Left ventricle myocardium inferior (tissue), 1 donor: ENCODE data around the gene NIT2. TPM values are rescaled to one million over a fixed set of nuclear protein-coding genes. Genes with fewer than 3 reads are reported as not detected.
A peak's percentile ranks its signal among the peaks of the same experiment; 100 is the strongest.

ENCODE experiments used
- DNase-seq: peaks from one replicate; pipeline ENCODE4 v3.0.0-alpha.2; 2020
- H3K27ac ChIP-seq: fragments of 200-600 bp; replicated peaks from 2 replicates; pipeline ENCODE4 v1.8.0; 2021
- H3K27me3 ChIP-seq: fragments of 200-600 bp; 2 replicates; pipeline ENCODE4 v1.8.0; 2021; ENCODE audit warnings: low read depth
- H3K36me3 ChIP-seq: fragments of 200-600 bp; 2 replicates; pipeline ENCODE4 v1.8.0; 2021
- H3K4me1 ChIP-seq: fragments of 200-600 bp; 2 replicates; pipeline ENCODE4 v1.8.0; 2021
- H3K4me3 ChIP-seq: fragments of 200-600 bp; 2 replicates; pipeline ENCODE4 v1.8.0; 2021; ENCODE audit warnings: mild to moderate bottlenecking, moderate library complexity
- H3K9me3 ChIP-seq: fragments of 200-600 bp; replicated peaks from 2 replicates; pipeline ENCODE4 v1.8.0; 2021
- CTCF ChIP-seq: fragments of 200-600 bp; IDR thresholded peaks from 2 replicates; pipeline ENCODE4 v1.8.0; 2021; ENCODE audit warnings: antibody characterized with exemption, mild to moderate bottlenecking, borderline replicate concordance
- intact Hi-C: fragments of 100-400 bp; cut with micrococcal nuclease; formaldehyde crosslinking; loops from one replicate; pipeline ENCODE4 v1.11.0; 2022
- total RNA-seq: library from RNA; stranded (reverse); fragmentation: NEBNext Ultra II Directional; extraction: Animal tissue kit (Norgen Biotek cat#: 25700); gene quantifications from one replicate; pipeline ENCODE4 v1.2.1, GENCODE V29; 2021
- donor health status: DM: no; HTN: yes; CAD: no; lungs with severe emphysema.

NIT2 gene
- total RNA-seq, 1 donor from 2014 or later, result 51.5 TPM

GRCh38 chr3:100402256-100402655 lies 67.7 kb downstream of the NIT2 start:
- DNase-seq, result no peak
- intact Hi-C loops, result no loop called here
- no peak for TF ChIP-seq CTCF
- Histone ChIP-seq H3K4me3 (peak overlapping the region; percentile 99), H3K9me3 (peaks cover 9% of the 10 kb centered on the region), H3K4me1 (peaks cover 59% of the 10 kb centered on the region), H3K27ac (peak overlapping the region; percentile 97), H3K36me3 (peaks cover 7% of the 10 kb centered on the region), H3K27me3 (no peaks in the 10 kb centered on the region)

- H3K36me3 ChIP-seq, result peaks cover 13% of the 10 kb centered on the region
- no peak for TF ChIP-seq CTCF
- peak overlapping the region; percentile 99 for H3K4me3 ChIP-seq
- H3K27me3 ChIP-seq, result no peaks in the 10 kb centered on the region
- intact Hi-C loops, result no loop called here
- peaks cover 16% of the 10 kb centered on the region for H3K9me3 ChIP-seq
- peaks cover 53% of the 10 kb centered on the region for H3K4me1 ChIP-seq
- no peak for DNase-seq
- peak overlapping the region; percentile 97 for H3K27ac ChIP-seq
Observed at GRCh38 chr3:100402891-100403290, 68.3 kb downstream of the NIT2 start.

- Histone ChIP-seq H3K9me3 (peaks cover 21% of the 10 kb centered on the region), H3K27ac (no peak overlapping the region), H3K36me3 (peaks cover 17% of the 10 kb centered on the region), H3K4me1 (peaks cover 46% of the 10 kb centered on the region), H3K4me3 (peak overlapping the region; percentile 99), H3K27me3 (no peaks in the 10 kb centered on the region)
- no peak for DNase-seq
- no peak for TF ChIP-seq CTCF
- intact Hi-C loops, result no loop called here
Observed at GRCh38 chr3:100403362-100404249, 69.0 kb downstream of the NIT2 start.

- DNase-seq, result no peak
- Histone ChIP-seq H3K4me1 (peaks cover 40% of the 10 kb centered on the region), H3K27me3 (no peaks in the 10 kb centered on the region), H3K36me3 (peaks cover 17% of the 10 kb centered on the region), H3K4me3 (no peak overlapping the region), H3K9me3 (peaks cover 21% of the 10 kb centered on the region), H3K27ac (no peak overlapping the region)
- intact Hi-C loops, result no loop called here
- TF ChIP-seq CTCF, result no peak
Observed at GRCh38 chr3:100404250-100404548, 69.6 kb downstream of the NIT2 start.

- Histone ChIP-seq H3K9me3 (peaks cover 30% of the 10 kb centered on the region), H3K4me1 (peaks cover 20% of the 10 kb centered on the region), H3K27ac (no peak overlapping the region), H3K4me3 (no peak overlapping the region), H3K27me3 (no peaks in the 10 kb centered on the region), H3K36me3 (peaks cover 21% of the 10 kb centered on the region)
- TF ChIP-seq CTCF, result no peak
- no peak for DNase-seq
- intact Hi-C loops, result no loop called here
Observed at GRCh38 chr3:100407164-100407563, 72.6 kb downstream of the NIT2 start.
